ENCODE results near the gene SMAD9. TPM values are rescaled to one million over a fixed set of nuclear protein-coding genes. Genes with fewer than 3 reads are reported as not detected.

SMAD9 gene
- 0.06 to 0.11 TPM (median 0.06 TPM) in 5 replicates for total RNA-seq (2022; extraction: Qiagen RNA extraction)

DNA sequence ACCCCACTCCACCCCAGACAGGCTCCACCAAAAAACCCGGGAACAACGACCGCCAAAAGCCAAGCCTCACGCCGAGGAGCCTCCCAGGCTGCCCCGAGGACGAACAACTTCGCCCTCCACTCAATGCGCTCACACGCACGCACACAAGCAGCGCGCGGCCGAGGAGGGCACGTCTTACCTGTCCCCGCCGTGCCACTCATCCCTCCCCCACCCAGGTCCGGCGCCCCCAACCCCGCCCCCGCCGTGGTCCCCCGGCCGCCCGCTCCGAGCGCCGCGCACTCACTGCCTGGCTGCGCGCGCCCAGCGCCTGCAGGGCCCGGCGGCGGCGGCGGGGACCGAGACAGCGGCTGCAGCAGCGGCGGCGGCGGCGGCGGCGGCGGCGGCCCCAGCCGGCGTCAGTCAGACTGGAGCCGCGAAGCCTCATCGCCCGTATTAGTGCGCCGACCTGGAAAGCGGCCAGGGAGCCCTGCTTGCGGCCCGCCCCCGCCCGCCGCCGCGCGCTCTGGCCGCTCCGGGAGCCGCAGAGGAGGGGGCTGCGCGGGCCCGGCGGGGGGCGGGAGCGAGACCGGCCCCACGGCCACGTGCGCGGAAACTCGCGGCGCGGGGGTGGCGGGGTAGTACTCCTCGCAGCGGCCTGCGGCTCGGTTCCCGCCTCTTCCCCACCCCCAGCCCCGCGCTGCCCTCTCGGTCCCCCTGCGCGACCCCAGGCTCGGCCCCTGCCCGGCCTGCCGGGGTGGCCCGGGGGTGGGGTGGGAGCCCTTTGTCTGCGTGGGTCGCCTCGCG, at the start of gene SMAD9:
TSS of gene SMAD9 (minus strand) at position 406 of the 783 bp plus-strand sequence. CDS start 40,549 bp downstream, outside the sequence.

DNA sequence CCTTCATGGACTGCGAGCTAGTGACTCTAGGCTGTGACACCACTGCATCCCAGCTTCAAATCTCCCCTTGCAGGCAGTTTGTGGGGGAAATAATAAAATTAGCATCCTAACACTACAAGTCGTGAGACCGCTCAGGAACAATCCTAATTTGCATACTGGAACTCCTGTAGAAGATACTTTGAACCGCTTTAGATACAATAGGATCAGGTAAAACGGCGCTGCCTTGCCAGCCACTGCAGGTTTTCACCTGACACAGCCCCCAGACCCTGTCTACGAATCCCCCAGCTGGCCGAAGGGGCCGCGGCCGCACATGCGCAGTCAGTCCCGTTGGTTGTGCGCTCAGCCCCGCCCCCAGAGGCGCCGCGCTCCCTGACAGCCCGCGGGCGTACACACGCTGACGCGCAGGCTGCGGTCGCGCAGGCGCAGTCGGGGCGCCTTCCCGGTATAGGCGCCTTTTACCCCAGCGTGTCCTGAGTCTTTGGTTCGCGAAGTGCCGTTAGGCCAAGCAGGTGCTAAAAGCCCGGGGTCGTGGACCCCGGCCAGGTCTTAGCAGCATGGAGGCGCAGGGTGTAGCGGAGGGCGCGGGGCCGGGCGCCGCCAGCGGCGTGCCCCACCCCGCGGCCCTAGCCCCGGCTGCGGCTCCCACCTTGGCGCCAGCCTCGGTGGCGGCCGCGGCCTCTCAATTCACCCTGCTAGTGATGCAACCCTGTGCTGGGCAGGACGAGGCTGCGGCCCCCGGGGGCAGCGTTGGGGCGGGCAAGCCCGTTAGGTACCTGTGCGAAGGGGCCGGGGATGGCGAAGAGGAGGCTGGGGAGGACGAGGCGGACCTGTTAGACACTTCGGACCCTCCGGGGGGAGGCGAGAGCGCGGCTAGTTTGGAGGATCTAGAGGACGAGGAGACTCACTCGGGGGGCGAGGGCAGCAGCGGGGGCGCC, 101.0 kb downstream of the SMAD9 start, which contains the start of gene RFXAP:
TSS of gene RFXAP (plus strand) at position 419 of the 935 bp plus-strand sequence. CDS start at position 555, 136 bp downstream.

Other genes starting within 250 kb of the SMAD9 start
- not detected in 5 replicates for gene SERTM1, start 246.2 kb downstream of the SMAD9 start, total RNA-seq (2022; extraction: Qiagen RNA extraction)
- gene RFXAP, start 101.0 kb downstream of the SMAD9 start, total RNA-seq (2022; extraction: Qiagen RNA extraction): 0.58 to 1.0 TPM (median 0.77 TPM) in 5 replicates
- gene ALG5, start 79.1 kb upstream of the SMAD9 start, total RNA-seq (2022; extraction: Qiagen RNA extraction): 33.8 to 40.1 TPM (median 35.9 TPM) in 5 replicates
- 26.9 to 37.5 TPM (median 31.4 TPM) in 5 replicates for gene EXOSC8, start 80.5 kb upstream of the SMAD9 start, total RNA-seq (2022; extraction: Qiagen RNA extraction)
- gene SUPT20H, start 139.4 kb upstream of the SMAD9 start, total RNA-seq (2022; extraction: Qiagen RNA extraction): 18.1 to 27.8 TPM (median 24.3 TPM) in 5 replicates
- gene CSNK1A1L, start 185.4 kb upstream of the SMAD9 start, total RNA-seq (2022; extraction: Qiagen RNA extraction): not detected in 5 replicates

Measured in A549 treated with dexamethasone at 1 μM for 4 hours (cell line).